ENCODE data around the gene RPL10A.

DNA sequence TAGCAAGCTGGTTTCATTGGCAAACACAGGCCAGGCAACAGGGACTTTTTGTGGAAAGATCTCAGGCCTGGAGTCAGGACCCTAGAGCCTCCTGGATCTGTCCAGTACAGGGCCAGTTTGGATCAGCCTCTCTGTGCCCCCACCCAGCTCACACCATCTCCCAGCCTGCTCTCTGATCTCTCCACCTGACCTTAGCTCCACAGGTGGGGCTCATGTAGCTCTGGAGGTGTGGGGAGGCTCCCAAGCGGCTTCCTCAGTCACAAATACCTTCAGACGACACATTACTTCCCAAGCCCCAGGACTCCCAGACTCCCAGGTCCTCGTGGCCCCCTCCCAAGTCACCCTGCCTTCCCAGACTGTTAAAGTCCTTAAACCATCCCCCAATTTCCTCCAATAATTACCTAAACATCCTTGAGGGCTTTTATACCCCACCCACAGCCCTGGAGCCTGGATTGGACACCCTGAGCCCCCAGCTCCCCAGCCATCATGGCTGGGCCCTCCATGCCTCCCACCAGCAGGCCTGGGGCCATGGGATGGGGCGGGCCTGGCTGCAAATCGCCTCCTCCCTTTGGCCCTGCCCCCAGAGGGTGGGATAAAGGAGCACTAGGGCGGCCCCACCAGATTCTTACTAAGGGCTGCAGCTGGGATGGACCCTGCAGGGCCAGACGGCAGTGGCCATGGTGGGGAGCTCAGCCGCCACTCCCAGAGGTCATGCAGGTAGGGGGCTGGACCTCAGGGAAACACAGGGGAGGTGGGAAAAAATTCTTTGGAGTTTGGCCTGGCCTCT is 31.9 kb upstream of the RPL10A start:
- TF ChIP-seq KDM1A (IDR thresholded peaks at IDR 0.05; ENCODE audit: borderline replicate concordance, low read length), result no peak
- no peak for TF ChIP-seq EZH2 (IDR thresholded peaks at IDR 0.05; ENCODE audit: low read depth, low read length, severe bottlenecking)
- TF ChIP-seq CTCF (IDR thresholded peaks at IDR 0.05; ENCODE audit: control extremely low read depth in 1 of 3, insufficient read depth in 1 of 3, low read depth in 1 of 3, low read length in 3 of 3), result no peak
- no peak for TF ChIP-seq JUN (IDR thresholded peaks at IDR 0.05; ENCODE audit: low read depth, low read length)
- TF ChIP-seq MAX (IDR thresholded peaks at IDR 0.05), result no peak
- TF ChIP-seq TEAD4 (IDR thresholded peaks at IDR 0.05; ENCODE audit: low read depth, low read length), result no peak
- TF ChIP-seq POLR2A (IDR thresholded peaks at IDR 0.05; ENCODE audit: control extremely low read depth in 1 of 2, low read depth in 2 of 2, low read length in 2 of 2), result no peak
- no peak for TF ChIP-seq SP1 (IDR thresholded peaks at IDR 0.05; ENCODE audit: low read depth, low read length)
- no peak for TF ChIP-seq JUND (IDR thresholded peaks at IDR 0.05; ENCODE audit: low read length)

Measured in H1 (cell line).